Adipocyte (in vitro differentiated cells): ENCODE results near the gene CNNM3.

ENCODE experiments used
- DNase-seq: peaks from one replicate; pipeline ENCODE4 v3.0.0-alpha.2; 2015; ENCODE audit warnings: low read depth
- H3K27me3 ChIP-seq: replicated peaks from 2 replicates; pipeline ENCODE4 v1.7.0; 2013; ENCODE audit warnings: mild to moderate bottlenecking, low read length, moderate library complexity; ENCODE audit not compliant: control insufficient read depth, insufficient read depth
- H3K36me3 ChIP-seq: 2 replicates; pipeline ENCODE4 v1.7.0; 2013; ENCODE audit warnings: low read length, mild to moderate bottlenecking, moderate library complexity; ENCODE audit not compliant: control insufficient read depth, insufficient read depth, severe bottlenecking
- H3K4me1 ChIP-seq: 2 replicates; pipeline ENCODE4 v1.7.0; 2013; ENCODE audit warnings: mild to moderate bottlenecking, low read length, moderate library complexity; ENCODE audit not compliant: control insufficient read depth, insufficient read depth
- H3K4me3 ChIP-seq: 2 replicates; pipeline ENCODE4 v1.7.0; 2013; ENCODE audit warnings: mild to moderate bottlenecking, low read length, moderate library complexity
- H3K9ac ChIP-seq: 2 replicates; pipeline ENCODE4 v1.7.0; 2013; ENCODE audit warnings: mild to moderate bottlenecking, low read length, moderate library complexity
- H3K9me3 ChIP-seq: 2 replicates; pipeline ENCODE4 v1.7.0; 2013; ENCODE audit warnings: mild to moderate bottlenecking, low read length, moderate library complexity; ENCODE audit not compliant: control insufficient read depth

Gene CNNM3

GRCh38 chr2:96878796-96879544 is 62.9 kb downstream of the CNNM3 start:
- no peak for DNase-seq
- peaks cover 14% of the 10 kb centered on the region for H3K4me1 ChIP-seq

GRCh38 chr2:96879545-96880040 is 63.5 kb downstream of the CNNM3 start:
- Histone ChIP-seq H3K27me3 (peaks cover 22% of the 10 kb centered on the region), H3K36me3 (no peaks in the 10 kb centered on the region), H3K9ac (no peak overlapping the region), H3K4me1 (peaks cover 14% of the 10 kb centered on the region), H3K9me3 (no peaks in the 10 kb centered on the region), H3K4me3 (no peak overlapping the region)
- DNase-seq = no peak

More at GRCh38 chr2:96878796-96879544, 62.9 kb downstream of the CNNM3 start:
- H3K9ac ChIP-seq = no peak overlapping the region
- H3K27me3 ChIP-seq = peaks cover 22% of the 10 kb centered on the region
- no peak overlapping the region for H3K4me3 ChIP-seq
- H3K9me3 ChIP-seq = no peaks in the 10 kb centered on the region
- no peaks in the 10 kb centered on the region for H3K36me3 ChIP-seq

DNA sequence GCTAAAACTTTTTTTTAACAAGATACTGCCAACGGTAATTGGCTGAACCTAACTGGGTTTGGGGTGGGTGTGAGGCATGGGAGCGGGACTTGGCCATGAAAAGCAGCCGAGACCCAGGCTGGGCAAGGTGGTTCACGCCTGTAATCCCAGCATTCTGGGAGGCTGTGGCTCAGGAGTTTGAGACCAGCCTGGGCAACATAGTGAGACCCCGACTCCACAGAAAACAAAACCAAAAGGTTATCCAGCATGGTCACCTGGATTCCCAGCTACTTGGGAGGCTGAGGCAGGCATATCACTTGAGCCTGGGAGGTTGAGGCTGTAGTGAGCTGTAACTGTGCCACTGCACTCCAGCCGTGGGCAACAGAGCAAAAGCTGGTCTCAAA is 64.8 kb downstream of the CNNM3 start:
- Histone ChIP-seq H3K4me1 (peaks cover 14% of the 10 kb centered on the region), H3K4me3 (no peak overlapping the region), H3K36me3 (no peaks in the 10 kb centered on the region), H3K9me3 (no peaks in the 10 kb centered on the region), H3K9ac (no peak overlapping the region), H3K27me3 (peaks cover 22% of the 10 kb centered on the region)
- no peak for DNase-seq

DNA sequence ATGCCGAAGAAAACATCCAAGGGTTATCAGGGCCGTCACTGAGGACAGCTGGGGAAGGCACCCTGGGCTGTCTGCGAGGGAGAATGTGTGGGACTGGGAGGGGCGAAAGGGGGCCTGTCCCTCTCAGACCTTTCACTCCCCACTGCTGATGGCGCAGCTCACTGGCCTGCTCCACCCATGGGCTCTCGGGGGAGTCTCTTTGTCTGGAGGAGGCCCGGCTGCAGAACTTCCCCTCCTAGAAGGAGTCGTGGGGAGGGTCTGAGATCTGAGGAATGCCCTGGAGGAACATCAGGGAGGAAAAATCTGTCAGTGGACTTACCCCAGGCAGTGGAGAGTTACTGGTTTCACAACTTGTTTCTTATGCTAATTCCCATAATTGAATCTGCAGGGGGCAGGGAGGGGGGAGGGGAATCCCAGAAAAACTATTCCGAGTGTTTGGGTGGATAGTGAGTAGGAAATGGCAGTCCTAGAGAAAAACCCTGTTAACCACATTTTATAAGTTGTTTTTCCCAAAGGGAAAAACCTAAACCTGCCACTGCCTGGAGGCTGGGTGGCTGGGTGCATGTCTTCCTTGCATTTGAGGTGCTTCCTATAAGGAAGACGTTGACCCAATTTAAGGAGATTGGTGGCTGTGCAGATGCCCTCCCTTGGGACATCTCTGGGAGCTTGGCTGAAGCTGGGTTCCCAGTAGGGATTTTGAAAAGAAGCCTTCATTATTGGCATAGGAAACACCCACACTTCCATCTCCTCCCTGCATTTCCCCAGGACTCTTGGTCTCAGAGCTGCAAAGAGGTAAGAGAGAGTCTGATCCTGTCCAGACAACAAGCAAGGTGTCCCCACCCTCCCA is 65.5 kb downstream of the CNNM3 start:
- no peak for DNase-seq
- H3K9ac ChIP-seq = no peak overlapping the region
- H3K9me3 ChIP-seq = no peaks in the 10 kb centered on the region
- no peaks in the 10 kb centered on the region for H3K36me3 ChIP-seq
- peaks cover 9% of the 10 kb centered on the region for H3K4me1 ChIP-seq
- H3K27me3 ChIP-seq = peaks cover 25% of the 10 kb centered on the region
- H3K4me3 ChIP-seq = no peak overlapping the region

GRCh38 chr2:96882230-96882629 is 66.2 kb downstream of the CNNM3 start:
- no peak overlapping the region for H3K4me3 ChIP-seq
- no peaks in the 10 kb centered on the region for H3K9me3 ChIP-seq
- no peak for DNase-seq
- H3K9ac ChIP-seq = no peak overlapping the region
- H3K36me3 ChIP-seq = no peaks in the 10 kb centered on the region
- peaks cover 9% of the 10 kb centered on the region for H3K4me1 ChIP-seq
- peaks cover 25% of the 10 kb centered on the region for H3K27me3 ChIP-seq

DNA sequence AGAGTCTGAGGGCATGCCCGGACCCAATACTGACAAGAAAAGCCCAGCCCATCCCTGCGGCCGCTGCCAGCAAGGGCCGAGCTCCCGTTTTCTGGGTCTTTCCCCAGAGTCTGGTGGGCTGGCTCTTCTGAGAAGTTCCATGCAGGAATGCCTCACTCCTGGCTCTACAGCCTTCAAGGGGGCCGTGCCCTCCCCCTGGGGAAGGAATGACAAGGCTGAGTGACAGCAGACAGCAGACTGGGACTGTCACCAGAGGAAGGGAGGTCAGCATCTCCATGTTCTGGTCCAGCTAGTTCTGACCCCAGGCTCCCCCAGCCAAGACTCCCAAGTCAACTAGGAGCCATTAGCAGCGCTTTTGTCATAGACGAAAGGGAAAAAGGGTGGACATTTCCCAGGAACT is 66.8 kb downstream of the CNNM3 start:
- H3K4me1 ChIP-seq = peaks cover 10% of the 10 kb centered on the region
- peaks cover 23% of the 10 kb centered on the region for H3K27me3 ChIP-seq
- H3K4me3 ChIP-seq = no peak overlapping the region

DNA sequence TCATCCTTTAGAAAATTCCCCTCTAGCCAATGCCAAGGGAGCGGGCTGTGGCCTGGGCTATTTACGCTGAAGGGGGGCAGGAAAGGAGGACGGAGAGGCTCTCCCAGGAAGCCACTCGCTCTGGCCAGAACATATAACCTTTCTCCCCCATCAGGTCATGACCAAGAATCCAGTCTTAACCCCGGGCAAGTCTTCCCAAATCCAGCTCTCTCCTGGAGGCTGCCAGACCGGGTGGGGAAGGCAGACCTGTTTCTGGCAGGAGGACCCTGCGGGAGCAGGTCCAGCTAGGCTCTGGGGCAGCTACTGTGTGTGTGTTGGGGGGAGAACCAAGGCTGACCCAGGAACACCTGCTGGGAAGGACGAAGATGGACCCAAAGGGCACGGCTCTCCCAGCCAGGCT is 67.2 kb downstream of the CNNM3 start:
- DNase-seq = no peak
- H3K4me3 ChIP-seq = no peak overlapping the region

More for the DNA sequence above, 66.8 kb downstream of the CNNM3 start:
- Histone ChIP-seq H3K36me3 (no peaks in the 10 kb centered on the region), H3K9ac (no peak overlapping the region), H3K9me3 (no peaks in the 10 kb centered on the region)
- no peak for DNase-seq

More for the DNA sequence above, 67.2 kb downstream of the CNNM3 start:
- H3K36me3 ChIP-seq = no peaks in the 10 kb centered on the region
- no peak overlapping the region for H3K9ac ChIP-seq
- H3K4me1 ChIP-seq = peaks cover 14% of the 10 kb centered on the region
- H3K27me3 ChIP-seq = peaks cover 22% of the 10 kb centered on the region
- no peaks in the 10 kb centered on the region for H3K9me3 ChIP-seq
